Astrocyte (in vitro differentiated cells and primary cell): ENCODE results near the gene ANGPTL3. TPM values are rescaled to one million over a fixed set of nuclear protein-coding genes. Genes with fewer than 3 reads are reported as not detected.

Experiments used
- DNase-seq: peaks from one replicate; pipeline ENCODE4 v3.0.0-alpha.2; 2010; ENCODE audit warnings: low read depth
- FAIRE-seq: peaks from 2 replicates; lab custom pipeline; 2011; peaks lifted over from hg19 to GRCh38; lab: Jason Lieb, UNC
- H2AFZ ChIP-seq: 2 replicates; pipeline ENCODE4 v1.6.0; 2012; ENCODE audit warnings: low read depth, low read length, inconsistent platforms
- H3K27ac ChIP-seq: 2 replicates; pipeline ENCODE4 v1.5.1; 2011; ENCODE audit warnings: low read depth, low read length, inconsistent platforms
- H3K27me3 ChIP-seq: 2 replicates; pipeline ENCODE4 v1.6.0; 2011; ENCODE audit warnings: low read length, inconsistent platforms; ENCODE audit not compliant: insufficient read depth
- H3K36me3 ChIP-seq: 2 replicates; pipeline ENCODE4 v1.5.1; 2011; ENCODE audit warnings: low read length, inconsistent platforms; ENCODE audit not compliant: insufficient read depth
- H3K4me1 ChIP-seq: 2 replicates; pipeline ENCODE4 v1.5.1; 2011; ENCODE audit warnings: low read length, inconsistent platforms; ENCODE audit not compliant: insufficient read depth
- H3K4me2 ChIP-seq: 2 replicates; pipeline ENCODE4 v1.6.0; 2012; ENCODE audit warnings: low read length, inconsistent platforms
- H3K4me3 ChIP-seq: 2 replicates; pipeline ENCODE4 v1.5.1; 2011; ENCODE audit warnings: low read depth, mild to moderate bottlenecking, low read length, inconsistent platforms; ENCODE audit not compliant: insufficient read depth
- H3K79me2 ChIP-seq: 2 replicates; pipeline ENCODE4 v1.6.0; 2012; ENCODE audit warnings: mild to moderate bottlenecking, low read length, inconsistent platforms; ENCODE audit not compliant: insufficient read depth
- H3K9ac ChIP-seq: 2 replicates; pipeline ENCODE4 v1.6.0; 2012; ENCODE audit warnings: mild to moderate bottlenecking, low read length, inconsistent platforms
- H3K9me3 ChIP-seq: 2 replicates; pipeline ENCODE4 v1.5.1; 2012; ENCODE audit warnings: low read depth, mild to moderate bottlenecking, low read length, inconsistent platforms; ENCODE audit not compliant: insufficient read depth
- H4K20me1 ChIP-seq: 2 replicates; pipeline ENCODE4 v1.6.0; 2012; ENCODE audit warnings: low read length, inconsistent platforms; ENCODE audit not compliant: insufficient read depth
- H3K27ac Mint-ChIP-seq: one replicate; pipeline ENCODE4 v1.8.0; 2021; ENCODE audit warnings: mild to moderate bottlenecking, mixed read lengths; ENCODE audit not compliant: unreplicated experiment
- H3K27me3 Mint-ChIP-seq: one replicate; pipeline ENCODE4 v1.8.0; 2021; ENCODE audit warnings: low read depth, mixed read lengths; ENCODE audit not compliant: unreplicated experiment
- H3K36me3 Mint-ChIP-seq: one replicate; pipeline ENCODE4 v1.8.0; 2021; ENCODE audit warnings: low read depth, mixed read lengths; ENCODE audit not compliant: unreplicated experiment
- H3K4me1 Mint-ChIP-seq: one replicate; pipeline ENCODE4 v1.8.0; 2021; ENCODE audit warnings: low read depth, mixed read lengths; ENCODE audit not compliant: unreplicated experiment
- H3K4me3 Mint-ChIP-seq: one replicate; pipeline ENCODE4 v1.8.0; 2021; ENCODE audit warnings: mild to moderate bottlenecking, moderate library complexity, mixed read lengths; ENCODE audit not compliant: unreplicated experiment
- H3K9me3 Mint-ChIP-seq: one replicate; pipeline ENCODE4 v1.8.0; 2021; ENCODE audit warnings: mild to moderate bottlenecking, mixed read lengths; ENCODE audit not compliant: unreplicated experiment
- CTCF ChIP-seq: IDR thresholded peaks from 2 replicates; pipeline ENCODE4 v1.5.1; 2011; ENCODE audit warnings: low read depth, mild to moderate bottlenecking, inconsistent platforms, low read length, moderate library complexity; ENCODE audit not compliant: insufficient read depth
- EZH2 ChIP-seq: IDR thresholded peaks from 2 replicates; pipeline ENCODE4 v1.6.1; 2012; ENCODE audit warnings: mild to moderate bottlenecking, low read length, inconsistent platforms; ENCODE audit not compliant: insufficient read depth
- total RNA-seq: library from RNA; stranded (reverse); gene quantifications from 2 replicates; pipeline ENCODE4 v1.2.1, GENCODE V29; 2021

ANGPTL3 gene
- total RNA-seq, 1 donor from 2014 or later, result not detected

DNA sequence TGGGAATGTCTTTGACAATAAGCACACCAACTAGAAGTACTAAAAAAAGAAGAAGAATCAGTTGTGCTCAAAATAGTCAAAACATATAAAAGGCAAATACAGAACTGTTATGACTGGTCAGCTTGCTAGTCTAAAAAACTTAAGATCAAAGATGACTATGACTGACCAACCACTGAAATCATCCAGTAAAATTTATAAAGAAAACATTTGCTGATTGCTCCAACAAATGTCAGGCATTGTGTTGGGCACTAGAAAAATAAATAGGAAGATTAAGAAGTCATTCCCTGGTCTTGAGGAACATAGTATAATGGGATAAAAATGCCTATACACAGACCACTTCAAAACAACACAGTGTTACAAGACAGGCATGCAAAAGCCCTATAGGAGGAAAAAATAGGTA is 9.3 kb upstream of the ANGPTL3 start:
- DNase-seq (peak; percentile 39), FAIRE-seq (peak; percentile 23)
- no peak overlapping the region for H3K27ac Mint-ChIP-seq
- H3K36me3 Mint-ChIP-seq, result peaks cover 3% of the 10 kb centered on the region
- Histone ChIP-seq H4K20me1 (no peaks in the 10 kb centered on the region), H3K4me2 (peak overlapping the region; percentile 18), H3K4me3 (no peak overlapping the region), H3K9me3 (no peaks in the 10 kb centered on the region), H3K27ac (peak overlapping the region; percentile 1), H2AFZ (no peak overlapping the region), H3K27me3 (no peaks in the 10 kb centered on the region), H3K9ac (no peak overlapping the region), H3K79me2 (no peaks in the 10 kb centered on the region), H3K36me3 (no peaks in the 10 kb centered on the region), H3K4me1 (peaks cover 11% of the 10 kb centered on the region)
- H3K4me1 Mint-ChIP-seq, result peaks cover 45% of the 10 kb centered on the region
- no peak for TF ChIP-seq EZH2
- TF ChIP-seq CTCF, result no peak
- H3K4me3 Mint-ChIP-seq, result no peak overlapping the region
- no peaks in the 10 kb centered on the region for H3K27me3 Mint-ChIP-seq
- H3K9me3 Mint-ChIP-seq, result no peaks in the 10 kb centered on the region

- peaks cover 46% of the 10 kb centered on the region for H3K4me1 Mint-ChIP-seq
Observed at GRCh38 chr1:62589321-62589720, 8.0 kb upstream of the ANGPTL3 start.

More at GRCh38 chr1:62589321-62589720, 8.0 kb upstream of the ANGPTL3 start:
- no peak overlapping the region for H3K4me3 Mint-ChIP-seq
- H3K9me3 Mint-ChIP-seq, result no peaks in the 10 kb centered on the region
- Histone ChIP-seq H3K9me3 (no peaks in the 10 kb centered on the region), H4K20me1 (no peaks in the 10 kb centered on the region), H2AFZ (no peak overlapping the region), H3K4me1 (peaks cover 11% of the 10 kb centered on the region), H3K4me3 (no peak overlapping the region), H3K27ac (no peak overlapping the region), H3K79me2 (no peaks in the 10 kb centered on the region), H3K27me3 (no peaks in the 10 kb centered on the region), H3K4me2 (no peak overlapping the region), H3K36me3 (no peaks in the 10 kb centered on the region), H3K9ac (no peak overlapping the region)
- no peak for TF ChIP-seq EZH2
- no peak for TF ChIP-seq CTCF
- H3K27ac Mint-ChIP-seq, result peak overlapping the region; percentile 73
- FAIRE-seq, result peak; percentile 59
- DNase-seq, result peak; percentile 83
- H3K27me3 Mint-ChIP-seq, result no peaks in the 10 kb centered on the region
- peaks cover 3% of the 10 kb centered on the region for H3K36me3 Mint-ChIP-seq
